DMS79 (cell line): ENCODE results near the gene KRT78.
"Not testable (repeated sequence)": the region's sequence is repeated elsewhere in the genome, so short reads cannot be mapped to it uniquely, and the experiment has no call there.

Source experiments
- DNase-seq: peaks from one replicate; lab custom pipeline; 2025; lab: John Stamatoyannopoulos, UW

The KRT78 gene, protein sequence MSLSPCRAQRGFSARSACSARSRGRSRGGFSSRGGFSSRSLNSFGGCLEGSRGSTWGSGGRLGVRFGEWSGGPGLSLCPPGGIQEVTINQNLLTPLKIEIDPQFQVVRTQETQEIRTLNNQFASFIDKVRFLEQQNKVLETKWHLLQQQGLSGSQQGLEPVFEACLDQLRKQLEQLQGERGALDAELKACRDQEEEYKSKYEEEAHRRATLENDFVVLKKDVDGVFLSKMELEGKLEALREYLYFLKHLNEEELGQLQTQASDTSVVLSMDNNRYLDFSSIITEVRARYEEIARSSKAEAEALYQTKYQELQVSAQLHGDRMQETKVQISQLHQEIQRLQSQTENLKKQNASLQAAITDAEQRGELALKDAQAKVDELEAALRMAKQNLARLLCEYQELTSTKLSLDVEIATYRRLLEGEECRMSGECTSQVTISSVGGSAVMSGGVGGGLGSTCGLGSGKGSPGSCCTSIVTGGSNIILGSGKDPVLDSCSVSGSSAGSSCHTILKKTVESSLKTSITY

DNA sequence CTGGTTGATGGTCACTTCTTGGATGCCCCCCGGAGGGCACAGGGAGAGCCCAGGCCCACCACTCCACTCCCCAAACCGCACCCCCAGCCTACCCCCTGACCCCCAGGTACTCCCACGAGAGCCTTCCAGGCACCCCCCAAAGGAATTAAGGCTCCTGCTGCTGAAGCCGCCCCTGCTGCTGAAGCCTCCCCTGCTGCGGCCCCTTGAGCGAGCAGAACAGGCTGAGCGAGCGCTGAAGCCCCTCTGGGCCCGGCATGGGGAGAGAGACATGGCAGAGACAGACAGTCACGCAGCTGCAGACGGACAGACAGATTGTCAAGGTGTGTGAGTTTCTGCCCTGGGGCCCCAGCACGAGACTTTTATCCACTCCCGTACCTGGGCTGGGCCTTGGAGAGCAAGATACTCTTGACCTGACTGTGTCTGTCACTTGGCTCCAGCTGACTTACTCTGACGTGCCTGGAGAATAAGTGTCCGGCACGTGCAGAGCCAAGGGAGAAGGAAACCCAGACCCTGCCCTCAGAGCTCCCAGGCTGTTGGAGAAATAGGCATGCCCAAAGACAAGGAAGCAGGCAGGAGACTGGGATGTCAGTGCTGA is at the start of gene KRT78:
Gene KRT78 (minus strand): TSS at position 334 of the 595 bp plus-strand sequence. CDS start 64 bp downstream, at position 270.
- DNase-seq: no peak

DNA sequence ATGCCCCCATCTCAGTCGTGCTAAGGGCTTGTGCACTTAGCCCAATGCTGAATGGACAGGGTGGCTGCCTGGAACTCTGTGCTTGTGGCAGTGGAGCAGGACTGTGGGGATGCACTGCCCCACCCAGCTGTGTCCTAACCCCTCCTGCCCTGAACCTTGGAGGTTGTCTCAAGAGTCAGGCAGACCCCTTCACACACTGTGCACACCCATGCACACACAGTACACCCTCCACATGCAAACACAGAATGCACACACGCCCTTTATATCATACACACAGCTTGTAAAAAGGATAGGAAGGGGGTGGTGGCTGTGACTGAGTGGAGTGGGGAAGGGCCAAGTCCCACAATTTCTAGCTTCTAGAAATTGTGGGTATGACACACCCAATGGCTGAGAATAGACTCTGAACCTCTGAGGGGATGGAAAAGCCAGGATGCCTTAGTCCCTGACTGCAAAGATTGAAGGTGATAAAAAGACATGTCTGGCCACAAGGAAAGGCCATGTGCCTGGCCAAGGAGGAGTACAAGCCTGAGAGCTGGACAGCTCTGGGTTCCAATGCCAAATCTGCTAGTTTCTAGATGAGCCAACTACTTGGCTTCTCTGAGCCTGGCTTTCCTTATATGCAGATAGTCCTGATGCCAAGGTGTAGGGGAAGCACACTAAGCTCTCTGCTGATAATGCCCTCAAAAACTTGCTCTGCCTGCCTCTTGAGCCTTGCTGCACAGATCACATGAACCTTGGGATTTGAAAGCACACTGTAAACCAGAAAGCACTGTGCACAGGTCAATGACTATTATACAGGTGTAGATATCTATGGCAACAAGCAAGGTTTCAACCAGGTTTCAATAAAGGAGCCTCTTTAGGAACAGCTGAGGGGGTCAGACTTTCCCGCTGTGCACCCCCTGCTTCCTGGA is 47.7 kb upstream of the KRT78 start:
- no peak for DNase-seq

DNA sequence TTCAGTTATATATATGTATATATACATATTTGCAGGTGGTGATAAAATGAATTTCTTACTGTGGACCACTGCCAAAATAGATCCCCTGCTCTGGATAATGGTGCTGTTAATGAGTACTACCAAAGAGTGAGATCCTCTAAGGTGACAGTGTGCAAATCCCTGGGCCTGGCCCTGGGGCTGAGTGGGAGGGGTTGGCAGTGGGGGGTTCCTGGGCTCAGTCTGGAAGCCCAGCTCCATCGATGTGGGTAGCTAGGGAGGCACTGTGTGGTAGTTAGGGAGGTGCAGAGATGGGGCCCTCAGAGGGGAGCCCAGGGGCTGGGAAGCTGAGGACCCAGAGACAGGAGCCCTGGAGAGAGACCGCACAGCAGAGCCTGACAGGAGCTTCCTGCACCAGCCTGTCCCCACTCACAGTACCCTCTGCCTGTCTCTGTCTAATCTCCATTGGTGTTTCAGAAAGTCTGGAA is 47.0 kb upstream of the KRT78 start:
- DNase-seq: no peak

DNA sequence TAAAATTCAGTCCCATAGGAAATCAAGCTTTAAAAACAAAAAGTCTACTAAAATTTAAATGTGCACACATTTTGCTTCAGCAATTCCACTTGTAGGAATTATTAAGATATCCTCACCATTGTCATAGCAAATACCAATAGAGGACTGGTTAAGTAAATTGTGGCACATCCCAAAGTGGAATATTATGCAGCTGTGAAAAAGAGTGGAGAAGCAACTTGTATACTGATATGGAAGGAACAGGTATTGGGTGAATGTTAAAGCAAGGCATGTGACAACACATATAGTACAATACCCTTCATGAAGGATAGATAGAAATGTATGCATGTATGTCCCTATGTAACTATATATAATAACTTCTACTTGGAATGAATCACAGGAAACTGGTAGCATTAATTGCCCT is 44.2 kb upstream of the KRT78 start:
- DNase-seq: no peak

DNA sequence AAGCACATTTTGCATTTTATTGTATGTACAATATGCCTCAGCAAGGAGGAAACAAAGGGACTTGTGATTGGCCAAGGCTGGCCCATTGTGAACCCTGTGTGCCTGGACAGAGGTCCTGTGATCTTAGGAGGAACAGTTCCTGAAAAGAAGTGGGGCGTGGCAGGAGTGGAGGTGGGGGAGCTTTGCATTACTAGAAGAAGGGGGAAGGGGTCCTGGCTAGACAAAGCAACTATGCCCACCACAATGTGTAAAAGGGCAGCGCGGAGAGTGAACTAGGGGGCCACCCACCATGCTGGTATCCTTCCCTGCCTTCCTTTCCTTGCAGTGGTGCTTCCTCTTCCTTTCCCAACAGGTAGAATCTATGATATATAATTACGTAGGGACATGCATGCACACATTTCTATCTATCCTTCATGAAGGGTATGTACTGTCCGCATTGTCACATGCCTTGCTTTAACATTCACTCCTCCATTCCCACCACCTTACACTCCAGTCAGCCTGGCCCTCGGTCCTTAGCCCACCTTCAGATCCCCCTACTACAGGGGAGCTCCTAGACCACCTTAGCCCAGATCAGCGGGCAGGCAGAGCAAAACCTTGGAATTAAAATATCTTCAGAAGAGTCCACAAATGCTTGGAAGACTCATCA is 43.5 kb upstream of the KRT78 start:
- DNase-seq: no peak

DNA sequence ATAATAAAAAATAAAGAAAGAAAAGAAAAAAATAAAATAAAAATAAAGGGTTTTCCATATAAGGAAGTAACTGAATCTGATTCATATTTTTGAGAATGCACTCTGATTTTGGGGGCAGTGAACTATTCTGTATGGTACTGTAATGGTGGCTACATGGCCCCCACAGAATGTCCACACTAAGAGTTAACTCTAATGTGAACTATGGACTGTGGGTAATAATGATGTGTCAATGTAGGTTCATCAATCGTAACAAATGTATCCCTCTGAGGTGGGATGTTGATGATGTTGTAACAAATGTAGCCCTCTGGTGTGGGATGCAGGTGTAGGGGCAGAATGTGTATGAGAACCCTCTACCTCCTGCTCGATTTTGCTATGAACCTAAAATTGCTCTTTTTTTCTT is 42.2 kb upstream of the KRT78 start:
- no peak for DNase-seq

DNA sequence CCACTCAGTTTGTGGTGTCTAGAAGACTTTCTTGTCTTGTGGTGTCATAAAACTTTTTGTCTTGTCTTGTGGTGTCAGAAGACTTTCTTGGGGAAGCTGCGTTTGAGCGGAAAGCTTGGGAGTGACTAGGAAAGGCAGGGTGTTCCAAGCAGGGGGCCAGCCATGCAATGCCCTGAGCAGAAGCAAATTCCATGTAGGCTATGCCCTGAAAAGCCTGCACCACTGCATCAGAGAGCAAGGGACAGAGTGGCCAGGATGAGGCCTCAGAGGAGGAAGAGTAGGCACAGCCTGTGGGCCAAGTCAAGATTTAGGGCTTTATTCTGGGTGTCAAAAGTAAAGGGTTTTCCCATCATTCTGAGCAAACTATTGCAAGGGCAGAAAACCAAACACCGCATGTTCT is 41.6 kb upstream of the KRT78 start:
- DNase-seq: no peak

DNA sequence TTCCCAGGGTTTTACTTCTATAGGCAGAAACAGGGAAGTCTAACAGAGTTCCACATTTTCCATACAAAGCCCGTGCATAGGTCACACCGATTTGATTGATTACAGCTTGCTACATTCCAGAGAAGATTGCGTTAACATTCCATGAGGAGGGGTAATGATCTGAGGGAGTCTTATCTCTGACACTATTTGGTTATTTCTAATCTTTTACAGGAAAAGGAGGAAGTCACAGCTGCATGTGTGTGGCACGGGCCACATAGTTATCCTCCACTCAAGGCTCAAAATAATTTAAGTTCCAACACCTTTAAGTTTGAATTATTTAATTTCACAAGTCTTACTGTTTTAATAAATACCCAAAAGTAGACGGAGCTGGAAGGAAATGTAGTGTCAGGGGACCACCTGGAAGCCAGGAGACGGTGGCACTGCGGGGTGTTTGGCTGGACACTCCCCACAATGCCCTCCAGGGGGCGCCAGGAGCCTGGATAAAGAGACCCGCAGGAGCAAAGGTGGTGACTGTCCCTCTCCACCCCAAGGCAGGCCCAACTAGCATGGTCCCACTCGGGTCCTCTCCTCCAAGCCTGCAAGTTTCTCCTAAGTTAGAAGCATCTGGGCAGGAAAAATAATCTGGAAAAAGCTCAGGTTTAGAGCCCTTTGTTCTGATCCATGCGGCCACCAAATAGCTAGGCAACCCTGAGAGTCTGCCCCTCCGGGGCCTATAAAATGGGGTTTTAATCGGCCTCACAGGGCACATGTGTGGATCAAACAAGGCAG is 35.9 kb upstream of the KRT78 start:
- DNase-seq: peak; percentile 10

DNA sequence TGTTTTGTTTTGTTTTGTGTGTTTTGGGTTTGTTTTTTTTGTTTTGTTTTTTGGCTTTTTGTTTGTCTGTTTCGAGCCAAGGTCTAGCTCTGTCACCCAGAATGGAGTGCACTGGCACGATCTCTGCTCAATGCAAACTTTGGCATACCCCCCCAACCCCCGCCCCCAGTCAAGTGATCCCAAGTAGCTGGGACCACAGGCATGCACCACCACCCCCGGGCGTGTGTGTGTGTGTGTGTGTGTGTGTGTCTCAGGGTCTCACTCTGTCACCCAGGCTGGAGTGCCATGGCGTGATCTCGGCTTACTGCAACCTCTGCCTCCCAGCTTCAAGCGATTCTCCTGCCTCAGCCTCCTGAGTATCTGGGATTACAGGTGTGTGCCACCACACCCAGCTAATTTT is 31.7 kb upstream of the KRT78 start:
- not testable (repeated sequence) for DNase-seq

DNA sequence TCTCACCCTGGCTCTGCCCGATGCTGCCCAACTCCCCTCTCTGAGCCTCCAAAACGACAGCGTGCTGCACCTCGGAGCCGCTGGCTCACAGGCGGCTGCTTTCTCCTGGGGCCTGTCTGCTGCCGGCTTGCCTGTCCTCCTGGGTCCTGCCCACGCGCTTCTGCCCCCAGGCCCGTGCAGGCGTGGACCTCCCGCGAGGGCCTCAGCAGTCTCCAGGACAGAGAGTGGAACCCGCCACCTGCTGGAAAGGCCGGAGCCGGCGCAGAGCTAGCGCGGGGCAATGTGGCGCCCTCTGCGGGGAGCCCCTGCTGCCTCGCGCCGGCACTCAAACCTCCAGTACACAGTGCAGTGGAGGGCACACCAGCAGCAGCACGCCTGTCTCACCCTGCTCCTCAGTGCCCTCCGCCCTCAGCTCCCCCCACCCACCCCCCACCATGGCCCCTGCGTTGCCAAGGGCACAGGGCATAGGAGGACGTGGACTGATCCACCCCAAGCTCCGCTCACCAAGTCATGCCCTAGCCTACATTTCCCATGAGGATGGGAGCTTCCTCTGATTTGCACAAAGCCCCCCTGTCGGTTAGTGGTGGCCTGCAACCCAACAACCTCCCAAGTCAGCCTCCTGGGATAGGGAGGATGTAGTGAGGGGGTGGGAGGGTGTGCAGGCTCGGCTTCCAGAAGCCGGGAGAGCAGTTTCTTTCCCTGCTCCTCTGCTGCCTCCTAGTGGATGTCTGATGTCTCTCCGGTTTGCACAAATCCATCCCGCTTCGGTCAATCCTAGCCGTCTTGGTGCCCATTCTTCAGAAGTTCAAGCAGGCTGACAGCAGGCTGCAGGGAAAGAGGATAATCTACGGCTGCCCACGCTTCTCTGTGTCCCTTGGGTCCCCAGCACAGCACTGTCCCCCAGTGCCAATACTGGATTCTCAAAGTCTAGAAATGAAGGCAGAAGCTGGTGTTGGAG is 30.9 kb upstream of the KRT78 start:
- no peak for DNase-seq

DNA sequence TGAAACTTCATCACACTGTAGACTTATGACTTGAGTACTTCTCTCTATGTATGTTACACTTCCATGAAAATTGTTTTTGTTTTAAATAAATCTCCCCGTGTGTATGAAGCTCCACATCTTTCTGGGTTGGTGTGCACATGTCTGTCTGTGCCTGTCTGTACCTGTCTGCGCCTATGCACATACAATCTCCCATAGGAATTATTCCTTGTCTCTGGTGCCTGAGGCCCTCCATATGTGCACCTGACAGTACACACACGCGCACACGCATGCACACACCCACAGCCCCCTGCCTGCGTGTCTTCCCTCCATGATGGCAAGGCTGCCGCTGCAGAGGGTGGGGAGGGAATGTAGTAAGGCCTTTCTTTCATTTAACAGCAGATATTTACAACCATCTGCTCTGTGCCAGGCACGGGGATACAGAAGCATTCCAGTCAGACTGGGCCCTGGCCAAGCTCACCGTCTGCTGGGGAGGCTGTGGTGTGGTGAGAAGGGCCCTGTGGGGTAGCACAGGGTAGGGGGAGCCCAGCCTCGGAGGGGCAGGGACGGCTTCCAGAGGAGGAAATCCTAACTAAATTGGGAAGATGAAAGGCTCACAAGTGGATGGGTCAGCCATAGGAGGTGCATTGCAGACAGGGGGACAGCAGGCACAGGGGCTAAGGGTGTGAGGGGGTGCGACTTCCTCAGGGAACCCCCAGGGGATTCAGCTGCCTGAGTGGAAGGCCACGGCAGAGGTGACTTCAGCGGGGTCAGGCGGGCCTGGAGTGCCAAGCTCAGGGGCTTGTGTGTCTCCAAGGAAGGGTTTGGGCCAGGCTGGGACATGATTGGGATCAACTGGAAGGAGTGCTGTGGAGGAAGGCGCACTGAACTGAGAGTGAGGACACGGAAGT is 30.0 kb upstream of the KRT78 start:
- no peak for DNase-seq

DNA sequence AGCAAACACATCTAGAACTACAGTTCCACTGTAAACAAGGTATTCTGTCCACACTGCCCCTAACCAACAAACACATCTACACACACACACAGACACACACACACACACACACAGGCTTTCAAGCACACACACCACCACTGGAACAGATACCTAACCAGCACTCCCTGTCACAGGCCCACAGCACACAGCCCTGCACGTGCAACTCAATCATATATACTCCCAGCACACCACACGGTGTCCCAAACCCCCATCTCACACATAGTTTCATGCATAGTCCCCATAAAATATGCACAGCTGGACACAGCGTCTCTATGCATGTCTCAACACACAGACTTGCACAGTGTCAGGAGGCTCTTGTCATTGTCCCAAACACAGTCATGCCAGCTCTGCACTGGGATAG is 28.4 kb upstream of the KRT78 start:
- no peak for DNase-seq

DNA sequence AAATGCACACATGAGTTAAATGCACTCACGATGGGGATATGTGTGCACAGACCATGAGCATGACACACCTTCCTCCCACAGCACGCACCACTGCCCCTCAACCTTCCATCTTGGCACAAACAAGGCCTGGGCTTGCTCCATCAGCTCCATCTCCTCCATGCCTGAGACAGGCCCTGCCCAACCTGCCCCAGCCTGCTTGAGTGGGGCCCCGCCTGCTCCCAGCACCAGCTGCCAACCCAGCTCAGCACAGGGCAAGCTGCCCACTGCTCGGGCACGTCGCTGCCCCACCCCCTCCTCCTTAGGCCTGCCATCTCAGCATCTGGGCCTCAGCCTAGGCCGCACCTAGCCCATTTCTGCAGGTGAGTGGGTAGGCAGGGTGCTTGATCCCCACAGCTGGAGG is 27.6 kb upstream of the KRT78 start:
- DNase-seq: peak; percentile 46

DNA sequence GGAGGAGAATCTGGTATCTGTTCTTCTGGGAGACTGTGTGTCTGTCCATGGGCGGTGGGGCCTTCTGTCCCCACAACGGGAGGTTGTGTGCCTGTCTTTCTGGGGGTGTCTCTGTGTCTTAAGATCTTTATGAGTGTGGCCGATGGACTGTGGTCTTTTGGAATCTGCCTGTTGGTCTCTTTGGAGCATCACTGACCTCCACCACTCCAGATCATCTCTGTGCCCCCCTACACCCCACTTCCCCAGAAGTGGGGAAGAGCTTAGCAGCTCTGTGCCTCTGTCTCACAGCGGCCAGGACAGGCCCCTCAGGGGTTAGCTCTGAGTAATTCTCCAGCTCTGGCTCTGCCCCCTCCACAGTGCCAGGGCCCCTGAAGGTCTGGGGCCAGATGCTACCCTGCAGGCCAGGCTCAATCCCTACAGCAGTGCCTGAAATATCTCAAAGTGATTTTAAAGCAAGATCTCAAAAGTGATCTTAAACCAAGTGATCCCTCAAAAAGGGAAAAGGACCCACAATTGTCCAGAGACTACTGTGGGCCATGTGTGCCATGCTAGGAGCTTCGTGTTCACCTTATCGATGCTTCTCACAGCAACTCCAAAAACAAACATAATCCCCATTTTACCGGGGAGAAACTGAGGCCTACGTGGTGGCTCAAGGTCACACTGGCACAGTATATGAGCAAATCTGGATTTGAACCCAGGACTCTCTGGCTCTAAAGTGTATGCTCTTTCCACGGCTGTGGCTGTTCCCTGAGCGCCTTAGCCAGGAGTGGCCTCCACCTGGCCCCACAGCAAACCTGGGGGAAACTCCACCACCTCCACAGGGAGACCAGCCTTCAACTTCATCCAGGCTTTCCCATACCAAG is 26.0 kb upstream of the KRT78 start:
- no peak for DNase-seq

DNA sequence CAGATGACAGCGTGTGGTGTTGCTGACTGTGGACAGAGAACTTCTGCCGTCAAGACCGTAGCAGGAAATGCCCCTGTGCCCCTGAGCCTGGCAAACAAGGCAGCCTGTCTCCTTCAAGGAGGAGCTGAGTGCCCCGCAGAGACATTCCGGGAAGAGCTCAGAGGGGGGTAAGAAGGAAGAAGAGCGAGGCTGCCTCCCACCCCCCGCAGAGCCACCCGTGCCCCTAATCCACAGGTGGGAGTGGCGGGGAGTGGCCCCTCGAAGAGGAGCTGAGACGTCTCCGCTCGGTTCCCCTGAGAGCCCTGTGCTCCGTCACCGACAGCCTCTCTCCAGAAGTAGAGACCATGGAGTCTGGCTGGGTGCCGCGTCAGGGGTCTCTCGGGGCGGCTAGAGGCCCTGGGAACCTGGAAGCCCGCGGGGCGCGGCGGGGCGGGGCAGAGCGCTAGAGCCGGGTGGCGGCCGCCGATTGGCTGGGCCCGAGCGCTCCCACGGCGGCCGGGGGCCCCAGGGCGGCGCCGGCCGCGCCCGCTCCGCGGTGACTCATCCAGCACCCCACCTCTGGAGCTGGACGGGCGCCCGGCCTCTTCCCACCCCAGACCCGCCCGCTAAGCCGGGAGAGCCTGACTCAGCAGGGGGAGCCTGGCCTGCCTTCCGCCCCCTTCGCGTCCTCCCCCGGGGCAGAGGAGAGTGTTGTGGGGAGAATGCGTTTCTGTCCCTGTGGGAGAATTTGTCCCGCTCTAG is 25.2 kb upstream of the KRT78 start:
- DNase-seq: peak; percentile 32

DNA sequence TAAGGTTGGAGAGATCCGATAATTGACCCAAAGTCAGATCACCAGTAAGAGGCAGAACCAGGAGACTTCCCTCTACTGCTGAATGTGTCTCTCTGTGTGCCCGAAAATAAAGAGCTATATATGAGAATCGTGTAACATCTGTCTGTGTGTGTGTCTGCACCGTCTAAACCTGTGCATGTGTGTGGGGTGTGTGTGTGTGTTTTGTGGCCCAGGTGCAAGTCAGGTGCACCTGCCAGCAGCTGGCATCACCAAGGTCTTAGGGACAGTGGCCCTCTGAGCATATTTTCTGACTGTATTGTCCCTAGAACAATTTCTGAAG is 24.7 kb upstream of the KRT78 start:
- DNase-seq: no peak

DNA sequence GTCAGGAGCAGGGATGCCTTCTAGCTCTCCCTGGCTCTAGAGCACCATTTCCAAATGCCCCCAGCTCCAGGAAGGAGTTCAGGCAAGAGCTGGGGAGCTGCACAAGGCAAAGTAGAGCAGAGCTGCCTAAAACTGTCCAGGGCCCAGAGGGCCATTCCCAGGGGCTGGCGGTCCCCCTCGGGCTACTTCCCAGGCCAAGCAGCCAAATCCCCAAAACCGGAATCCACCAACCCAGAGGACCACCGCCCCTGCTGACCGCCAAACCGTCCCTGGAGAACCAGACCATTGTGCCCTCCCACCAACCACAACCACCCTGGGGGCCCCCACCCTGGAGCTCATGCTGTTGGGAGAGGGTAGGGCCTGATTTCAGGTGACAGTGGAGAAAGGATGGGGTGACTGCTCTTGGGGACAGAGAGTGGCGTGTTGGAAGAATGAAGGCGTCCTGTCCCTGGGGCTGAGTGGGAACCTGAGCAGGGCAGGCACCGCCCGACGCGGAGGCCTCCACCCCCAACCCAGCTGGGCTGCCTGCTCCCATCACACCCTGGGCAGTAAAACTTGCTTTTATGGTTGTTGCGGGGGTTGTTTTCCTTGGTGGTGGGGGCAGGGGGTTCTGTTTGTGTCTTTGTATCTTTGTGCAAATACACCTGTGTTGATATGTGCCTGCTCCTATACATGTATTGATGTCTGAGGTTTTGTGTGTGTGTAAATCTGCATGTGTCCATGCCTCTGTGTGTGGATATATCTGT is 24.0 kb upstream of the KRT78 start:
- DNase-seq: no peak
